ENCODE results near the gene AGBL1.

- TF ChIP-seq CTCF (IDR thresholded peaks at IDR 0.05; ENCODE audit: borderline replicate concordance, extremely low read depth, low read length, poor library complexity, severe bottlenecking) (no peak), EZH2 (IDR thresholded peaks at IDR 0.05; ENCODE audit: borderline replicate concordance, low read depth, low read length, severe bottlenecking) (no peak)
These were observed 346.1 kb downstream of the AGBL1 start for GRCh38 chr15:86425746-86426145.

Measured in DND-41 (cell line).